ENCODE results near the gene B3GLCT.
"Not testable (repeated sequence)": the region's sequence is repeated elsewhere in the genome, so short reads cannot be mapped to it uniquely, and the experiment has no call there.

B3GLCT gene

DNA sequence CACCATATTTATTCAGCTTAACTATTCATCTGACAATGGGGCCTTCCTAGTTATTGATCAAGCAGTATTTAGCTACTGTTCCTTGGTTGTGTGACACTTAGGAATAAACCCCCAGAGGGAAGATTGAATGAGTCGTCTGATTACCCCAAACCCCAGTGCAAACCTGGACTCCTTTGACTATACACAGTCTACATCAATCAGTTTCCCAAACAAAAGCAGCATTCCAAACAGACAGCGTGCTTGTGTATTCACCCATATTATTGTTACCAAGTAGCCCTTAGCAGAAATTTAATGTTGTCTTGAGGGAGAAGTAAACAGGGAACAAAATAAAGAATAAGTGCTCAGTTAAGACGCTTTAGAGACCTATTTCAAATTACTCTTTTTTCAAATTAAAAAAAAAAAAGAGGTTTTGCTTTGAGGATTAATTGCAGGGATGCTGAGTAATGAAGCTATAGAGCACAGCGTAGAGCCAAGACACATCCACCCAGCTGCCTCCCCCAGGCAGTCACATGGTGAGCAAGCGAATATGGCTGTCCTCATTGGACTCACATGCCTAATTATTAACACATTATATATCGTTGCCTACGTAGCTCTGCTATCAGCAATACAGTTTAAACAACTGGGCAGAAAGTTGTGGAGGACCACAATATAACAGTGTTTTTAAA is 14.7 kb upstream of the B3GLCT start:
- no peak for DNase-seq

DNA sequence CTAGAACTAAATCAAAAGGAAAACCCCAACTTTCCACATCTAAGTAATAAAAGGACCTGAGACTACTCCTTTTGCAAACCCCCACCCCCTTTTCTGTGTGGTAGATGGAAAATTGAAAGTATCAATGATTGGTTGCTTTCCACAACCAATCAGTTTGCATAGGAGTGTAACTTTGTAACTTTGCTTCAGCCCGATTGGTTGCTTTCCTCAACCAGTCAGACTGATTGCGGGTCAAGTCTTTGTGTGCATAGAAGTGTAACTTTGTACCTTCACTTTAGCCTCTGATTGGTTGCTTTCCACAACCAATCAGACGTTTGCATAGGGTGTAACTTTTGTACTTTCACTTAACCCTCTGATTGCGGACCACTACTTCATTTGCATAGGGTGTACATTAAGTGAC is 8.0 kb upstream of the B3GLCT start:
- no peak for DNase-seq

GRCh38 chr13:31192306-31192705 is 7.5 kb upstream of the B3GLCT start:
- DNase-seq: no peak

- DNase-seq: no peak
Measured at GRCh38 chr13:31195616-31196015, 4.2 kb upstream of the B3GLCT start.

- no peak for DNase-seq
Measured at GRCh38 chr13:31196992-31197391, 2.8 kb upstream of the B3GLCT start.

DNA sequence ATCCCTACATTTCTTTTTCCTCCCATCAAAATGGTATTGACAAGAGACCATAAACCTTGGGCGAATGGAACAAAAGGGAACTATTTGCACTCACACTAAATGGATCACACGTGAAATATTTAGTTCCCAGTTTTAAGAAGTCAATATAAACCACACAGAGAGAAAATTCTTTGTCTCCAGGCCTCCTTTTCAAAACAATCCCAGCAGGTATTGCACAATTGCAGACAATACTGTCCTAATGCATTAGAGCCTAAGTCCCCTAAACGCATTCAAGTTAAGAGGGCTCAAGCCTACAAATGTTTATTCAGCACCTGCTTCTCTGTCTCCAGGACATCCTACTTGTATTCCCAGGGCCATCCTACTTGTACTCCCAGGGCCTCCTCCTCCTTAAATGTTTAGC is 1.3 kb upstream of the B3GLCT start:
- DNase-seq: no peak

- no peak for DNase-seq
Measured at GRCh38 chr13:31199527-31199848, 287 bp upstream of the B3GLCT start.

GRCh38 chr13:31200637-31200971 is 829 bp downstream of the B3GLCT start:
- peak; percentile 50 for DNase-seq

DNA sequence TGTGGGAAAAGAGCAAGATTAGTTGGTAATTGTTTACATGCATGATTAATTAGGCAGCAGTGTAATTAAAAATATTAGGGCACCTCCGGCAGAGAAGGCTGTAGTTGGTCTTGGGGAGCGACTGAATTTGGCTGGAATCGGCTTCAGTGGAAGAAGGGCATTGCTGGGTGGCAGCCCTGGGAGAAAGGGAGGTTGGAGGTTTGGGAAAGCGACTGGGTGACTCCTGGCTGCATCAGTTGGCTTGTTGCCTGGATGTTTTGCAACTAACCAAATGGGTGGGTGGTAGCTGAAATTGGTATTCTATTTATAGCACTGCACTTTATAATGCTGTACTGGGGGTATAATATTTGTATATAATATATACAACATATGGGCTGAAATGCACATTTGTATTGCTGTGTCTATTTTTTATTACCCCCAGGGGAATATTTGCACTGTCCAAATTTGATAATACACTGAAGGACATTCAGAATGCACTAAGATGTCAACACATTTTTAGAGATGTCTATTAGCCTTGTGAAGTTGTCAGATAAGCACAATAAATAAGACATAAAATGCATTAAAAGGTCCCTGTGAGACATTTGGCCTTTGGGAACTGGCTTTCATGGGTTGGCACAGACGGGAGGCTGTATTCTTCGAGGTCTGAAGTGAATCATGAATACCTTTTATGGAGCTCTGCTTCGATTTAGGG is 1.7 kb downstream of the B3GLCT start:
- no peak for DNase-seq

- DNase-seq: no peak
Measured at GRCh38 chr13:31204592-31204991, 4.8 kb downstream of the B3GLCT start.

- no peak for DNase-seq
Measured at GRCh38 chr13:31207661-31208552, 8.1 kb downstream of the B3GLCT start.

DNA sequence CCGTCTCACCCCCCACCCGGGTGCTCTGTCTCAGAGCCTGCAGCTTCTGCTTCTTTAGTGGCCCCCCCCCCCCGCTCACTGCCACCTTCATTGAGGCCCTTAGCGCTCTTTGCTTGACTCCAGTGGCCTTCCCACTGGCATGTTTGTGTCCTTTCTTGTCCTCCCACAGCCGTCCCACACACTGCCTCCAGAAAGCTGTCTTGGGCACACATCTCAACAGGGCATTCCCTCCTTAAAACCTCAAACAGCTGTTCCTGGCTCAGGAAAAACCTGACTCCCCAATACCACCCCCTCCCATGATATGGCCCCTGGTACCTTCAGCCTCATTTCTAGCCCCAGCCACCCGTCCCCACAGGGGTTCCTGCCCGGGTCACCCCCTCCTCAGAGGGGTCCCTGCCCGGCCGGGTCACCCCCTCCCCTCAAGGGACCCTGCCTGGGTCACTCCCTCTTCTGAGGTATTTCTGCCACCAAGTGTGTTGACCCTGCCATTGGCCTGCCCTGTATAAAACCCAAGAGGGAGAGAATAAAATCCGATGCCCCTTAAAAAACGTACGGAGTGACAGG is 8.9 kb downstream of the B3GLCT start:
- no peak for DNase-seq

GRCh38 chr13:31209172-31209840 is 9.5 kb downstream of the B3GLCT start:
- no peak for DNase-seq

DNA sequence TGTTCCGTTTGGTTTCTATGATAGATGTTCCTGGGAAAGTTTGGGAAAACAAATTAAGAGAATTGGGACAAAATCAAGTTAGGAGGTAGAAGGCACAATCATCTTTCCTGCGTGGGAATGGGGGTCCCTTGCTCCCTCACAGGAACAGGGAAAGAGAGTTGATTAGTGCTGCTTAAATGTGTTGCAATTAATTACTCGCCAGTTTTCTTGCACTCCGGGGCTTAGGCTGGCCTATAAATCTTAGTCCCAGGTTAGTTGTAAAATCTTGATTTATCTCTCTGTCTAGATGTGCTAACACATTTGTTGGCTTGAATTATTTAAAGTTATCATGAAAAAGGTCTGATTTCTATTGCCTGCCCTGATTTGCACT is 10.1 kb downstream of the B3GLCT start:
- DNase-seq: no peak

GRCh38 chr13:31213651-31214289 is 14.0 kb downstream of the B3GLCT start:
- no peak for DNase-seq

GRCh38 chr13:31214435-31214834 is 14.7 kb downstream of the B3GLCT start:
- no peak for DNase-seq

DNA sequence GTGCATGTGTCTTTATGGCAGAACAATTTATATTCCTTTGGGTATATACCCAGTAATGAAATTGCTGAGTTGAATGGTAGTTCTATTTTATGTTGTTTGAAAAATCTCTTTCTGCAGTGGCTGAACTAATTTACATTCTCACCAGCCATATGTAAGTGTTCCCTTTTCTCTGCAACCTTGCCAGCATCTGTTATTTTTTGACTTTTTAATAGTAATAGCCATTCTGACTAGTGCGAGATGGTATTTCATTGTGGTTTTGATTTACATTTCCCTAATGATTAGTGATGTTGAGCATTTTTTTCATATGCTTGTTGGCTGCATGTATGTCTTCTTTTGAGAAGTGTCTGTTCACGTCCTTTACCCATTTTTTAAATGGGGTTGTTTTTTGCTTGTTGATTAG is 17.1 kb downstream of the B3GLCT start:
- DNase-seq: not testable (repeated sequence)

DNA sequence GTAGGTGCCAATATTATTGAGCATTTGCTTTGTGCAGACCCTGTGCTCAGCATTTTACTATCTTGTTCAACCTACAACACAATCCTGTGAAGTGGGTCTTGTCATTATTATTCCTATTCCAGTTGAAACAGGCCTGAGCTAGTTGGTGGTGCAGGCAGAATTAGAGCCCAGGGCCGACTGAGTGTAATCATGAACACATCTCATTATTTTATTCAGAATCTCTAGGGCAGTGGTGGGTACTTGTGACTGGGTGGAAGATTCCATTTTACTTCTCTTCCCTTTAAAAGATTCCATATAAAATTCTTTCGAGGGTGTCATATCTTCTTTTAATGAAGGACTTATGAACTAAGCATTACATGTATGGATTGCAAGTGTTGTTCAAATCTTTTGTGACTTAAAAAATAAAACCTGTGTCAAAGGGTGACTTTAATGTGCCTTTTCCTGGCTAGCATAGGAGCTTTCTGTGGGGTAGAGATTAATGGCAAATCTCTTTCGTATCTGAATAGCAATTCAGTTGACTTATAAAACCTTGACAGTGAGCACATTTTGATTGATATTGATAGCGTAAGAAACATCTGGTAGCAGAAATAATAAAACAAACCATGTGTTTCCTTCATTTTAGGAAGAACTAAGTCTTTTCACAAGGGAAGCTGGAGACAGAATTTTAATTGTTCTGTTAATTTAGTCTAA is 20.3 kb downstream of the B3GLCT start:
- DNase-seq: no peak

- no peak for DNase-seq
Measured at GRCh38 chr13:31221057-31221456, 21.3 kb downstream of the B3GLCT start.

DNA sequence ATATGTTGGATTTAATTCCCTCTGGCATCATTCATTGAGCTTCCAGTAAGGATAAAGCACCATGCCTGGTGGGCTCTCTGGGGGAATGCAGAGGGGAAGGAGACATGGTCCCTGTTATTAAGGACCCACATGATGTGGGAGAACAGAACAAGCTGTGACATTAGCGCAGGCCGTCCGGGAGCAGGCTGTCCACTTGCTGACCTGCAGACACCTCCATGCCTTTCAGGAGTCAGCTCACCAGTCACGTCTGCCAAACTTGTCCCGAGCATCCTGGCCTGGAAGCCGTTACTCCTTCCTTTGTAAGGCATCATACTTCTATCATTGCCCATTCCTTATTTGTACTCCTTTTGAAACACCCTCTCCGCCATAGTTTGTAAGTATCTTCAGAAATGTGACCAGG is 23.4 kb downstream of the B3GLCT start:
- DNase-seq: no peak

DNA sequence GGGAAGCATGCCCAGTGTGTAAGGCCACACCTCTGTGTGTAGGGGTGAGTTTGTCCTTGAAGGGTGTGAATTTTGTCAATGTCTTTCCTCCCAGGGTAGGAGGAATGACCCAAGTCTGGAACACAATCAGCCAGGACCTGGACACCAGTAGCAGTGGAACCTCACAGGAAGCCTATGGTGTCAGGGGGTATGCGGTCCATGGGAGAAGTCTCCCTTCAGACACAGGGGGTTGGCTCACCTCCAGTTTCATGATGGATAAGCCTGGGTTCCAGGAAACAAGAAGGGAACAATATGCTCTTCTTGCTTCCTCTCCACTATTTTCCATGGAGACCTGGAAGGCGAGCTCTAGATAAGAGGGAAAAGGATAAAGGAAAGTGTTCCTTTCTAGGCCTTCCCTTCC is 23.9 kb downstream of the B3GLCT start:
- no peak for DNase-seq

DNA sequence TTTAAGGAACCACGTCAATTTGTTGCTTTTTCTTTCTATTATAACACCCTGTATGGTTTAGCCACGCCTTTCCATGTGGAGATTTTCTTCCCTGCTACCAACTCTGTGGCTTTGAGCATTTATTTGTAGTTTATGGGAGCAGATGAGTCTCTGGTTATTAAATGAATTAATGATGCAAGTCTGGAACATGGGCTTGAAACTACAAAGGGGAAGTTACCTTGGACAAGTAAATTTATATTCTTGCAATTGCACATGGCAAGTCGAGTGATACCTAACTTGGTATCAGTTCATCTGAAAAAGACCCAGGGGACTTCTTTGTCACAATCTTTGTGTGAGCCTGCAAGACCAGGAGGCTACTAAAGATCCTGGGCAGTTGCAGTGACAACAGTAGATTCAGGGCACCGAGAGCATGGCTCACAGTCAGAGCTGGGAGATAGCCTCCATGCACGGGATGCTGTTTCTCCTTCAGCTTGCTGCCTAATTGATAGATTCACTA is 24.4 kb downstream of the B3GLCT start:
- no peak for DNase-seq
